PC-3 (cell line): ENCODE data around the gene MAP1LC3A. TPM values are rescaled to one million over a fixed set of nuclear protein-coding genes. Genes with fewer than 3 reads are reported as not detected.

Experiments
- ATAC-seq: fragments of 200-7000 bp; cut with Tn5 transposase; 2 replicates; pipeline ENCODE4 v1.9.1; 2020; ENCODE audit warnings: mild to moderate bottlenecking, moderate library complexity
- BruUV-seq: library from RNA; stranded (reverse); fragments of 400-500 nt; replicated peaks from 2 replicates; lab custom pipeline; 2021; lab: Mats Ljungman, UMichigan
- CTCF ChIA-PET: fragments of 300-600 bp; sonication (Branson Sonifier 250); formaldehyde crosslinking; loops from one replicate; lab custom pipeline; 2022; ENCODE audit warnings: antibody characterized with exemption; lab: Charles Lee
- POLR2A ChIA-PET: fragments of 300-600 bp; sonication (Branson Sonifier 250); formaldehyde crosslinking; loops from one replicate; lab custom pipeline; 2022; ENCODE audit warnings: antibody characterized with exemption; ENCODE audit not compliant: unreplicated experiment; lab: Charles Lee
- DNase-seq: peaks from one replicate; pipeline ENCODE4 v3.0.0-alpha.2; 2015
- H2AFZ ChIP-seq: fragments of 300-600 bp; sonication (generic); 2 replicates; pipeline ENCODE4 v1.6.0; 2016; ENCODE audit warnings: antibody characterized with exemption, low read length
- H3F3A ChIP-seq: fragments of 300-600 bp; sonication (generic); one replicate; pipeline ENCODE4 v1.6.0; 2017; ENCODE audit warnings: antibody characterized with exemption, low read length, control low read depth, mild to moderate bottlenecking; ENCODE audit not compliant: unreplicated experiment
- H3K27ac ChIP-seq: fragments of 300-600 bp; sonication (generic); 2 replicates; pipeline ENCODE4 v1.5.1; 2016; ENCODE audit warnings: mild to moderate bottlenecking, low read length
- H3K27me3 ChIP-seq: fragments of 300-600 bp; sonication (generic); 2 replicates; pipeline ENCODE4 v1.6.1; 2016; ENCODE audit warnings: low read length, mixed read lengths
- H3K36me3 ChIP-seq: fragments of 300-600 bp; sonication (generic); 2 replicates; pipeline ENCODE4 v1.6.1; 2016; ENCODE audit warnings: low read depth, mixed run types, low read length, mixed read lengths
- H3K4me1 ChIP-seq: fragments of 300-600 bp; sonication (generic); 2 replicates; pipeline ENCODE4 v1.5.1; 2016; ENCODE audit warnings: low read length; ENCODE audit not compliant: insufficient read depth
- H3K4me2 ChIP-seq: fragments of 300-600 bp; sonication (generic); 2 replicates; pipeline ENCODE4 v1.6.0; 2016; ENCODE audit warnings: low read length
- H3K4me3 ChIP-seq: fragments of 300-600 bp; sonication (generic); 2 replicates; pipeline ENCODE4 v1.5.1; 2016; ENCODE audit warnings: mild to moderate bottlenecking, low read length, mixed read lengths
- H3K79me2 ChIP-seq: fragments of 300-600 bp; sonication (generic); 2 replicates; pipeline ENCODE4 v1.6.1; 2017; ENCODE audit warnings: low read length, mixed read lengths
- H3K9ac ChIP-seq: fragments of 300-600 bp; sonication (generic); 2 replicates; pipeline ENCODE4 v1.6.0; 2016; ENCODE audit warnings: mild to moderate bottlenecking, low read length
- H3K9me2 ChIP-seq: fragments of 300-600 bp; sonication (generic); replicated peaks from 2 replicates; pipeline ENCODE4 v1.6.1; 2016; ENCODE audit warnings: mixed run types, low read length, mixed read lengths
- H3K9me3 ChIP-seq: fragments of 300-600 bp; sonication (generic); 2 replicates; pipeline ENCODE4 v1.6.1; 2016; ENCODE audit warnings: low read length, mixed read lengths
- H4K20me1 ChIP-seq: fragments of 300-600 bp; sonication (generic); 2 replicates; pipeline ENCODE4 v1.6.1; 2016; ENCODE audit warnings: low read length, mixed read lengths
- CTCF ChIP-seq: fragments of 300-600 bp; sonication (generic); conservative IDR thresholded peaks from 2 replicates; pipeline ENCODE4 v1.5.1; 2017; ENCODE audit warnings: antibody characterized with exemption, low read depth, mild to moderate bottlenecking, low read length
- EZH2 ChIP-seq: fragments of 300-600 bp; sonication (generic); IDR thresholded peaks from one replicate; pipeline ENCODE4 v1.6.1; 2017; ENCODE audit warnings: antibody characterized with exemption, mild to moderate bottlenecking, low read length; ENCODE audit not compliant: unreplicated experiment
- EZH2phosphoT487 ChIP-seq: fragments of 300-600 bp; sonication (generic); IDR thresholded peaks from 2 replicates; pipeline ENCODE4 v1.6.1; 2018; ENCODE audit warnings: mild to moderate bottlenecking, antibody characterized with exemption, low read length, borderline replicate concordance
- intact Hi-C: fragments of 100-400 bp; cut with micrococcal nuclease; formaldehyde crosslinking; loops from 2 replicates; pipeline ENCODE4 v1.9.0; 2023
- total RNA-seq: library from RNA; depleted of rRNA; stranded (reverse); fragments of >200 nt; gene quantifications from 2 replicates; pipeline ENCODE4 v1.2.3, GENCODE V29; 2014

Gene MAP1LC3A
- total RNA-seq, 1 experiment from 2014 or later: 0.22 TPM

DNA sequence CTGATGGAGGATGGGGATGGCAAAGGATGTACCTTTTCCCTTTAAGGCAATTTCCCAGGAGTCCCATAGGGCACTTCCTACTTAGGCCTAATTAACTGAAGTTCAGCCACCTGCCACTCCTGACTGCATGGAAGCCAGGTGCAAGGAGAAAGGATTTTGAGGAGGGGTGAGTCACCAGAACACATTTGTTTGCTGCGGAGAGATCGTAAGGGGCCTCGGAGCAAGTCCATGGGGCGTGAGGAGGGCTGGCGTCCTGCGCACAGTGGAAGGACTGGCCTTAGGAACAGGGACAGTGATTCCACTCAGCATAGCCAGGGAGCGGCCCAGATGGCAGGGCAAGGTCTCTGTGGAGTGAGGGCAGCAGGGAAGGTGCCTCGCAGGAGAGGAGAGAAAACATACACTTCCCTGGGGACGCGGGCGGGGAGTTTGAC lies 11.8 kb upstream of the MAP1LC3A start:
- CTCF ChIA-PET: no interaction called here
- POLR2A ChIA-PET: no interaction called here

DNA sequence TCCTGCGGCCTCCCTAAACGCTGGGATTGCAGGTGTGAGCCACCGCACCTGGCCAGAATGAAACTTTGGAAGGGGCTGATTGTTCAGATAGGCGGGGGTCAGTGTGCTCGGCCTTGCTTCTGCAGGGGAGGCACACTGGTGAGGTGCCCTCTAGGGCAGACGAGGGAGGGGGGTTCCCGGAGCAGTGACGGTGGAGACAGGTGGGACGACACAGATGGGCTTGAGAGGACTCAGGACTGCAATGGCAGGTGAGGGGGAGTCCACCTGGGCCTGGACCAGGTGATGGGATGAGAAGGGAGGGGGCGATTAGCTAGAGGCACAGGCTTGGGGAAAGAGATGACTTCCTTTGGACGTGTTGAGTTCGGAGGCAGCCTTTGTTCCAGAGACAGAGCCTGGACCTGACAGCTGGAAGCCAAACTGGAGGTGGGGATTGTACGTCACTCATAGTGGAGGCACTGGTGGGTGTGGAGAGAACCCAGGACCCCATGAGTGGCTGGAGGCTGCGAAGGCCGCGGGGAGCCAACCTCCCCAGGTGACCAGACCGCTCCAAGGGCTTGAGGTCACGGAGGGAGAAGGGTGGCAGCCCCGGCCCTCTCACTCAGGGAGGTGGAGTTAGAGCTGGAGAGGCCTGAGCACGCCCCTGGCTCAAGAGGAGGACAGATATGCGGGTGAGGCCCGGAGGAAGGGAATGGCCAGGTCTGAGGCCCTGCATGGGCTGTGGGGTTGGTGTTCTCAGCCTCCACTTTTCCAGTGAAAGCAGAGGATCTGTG lies 10.5 kb upstream of the MAP1LC3A start:
- intact Hi-C loops: no loop called here
- Histone ChIP-seq H3K9me2 (no peaks in the 10 kb centered on the region), H3K27me3 (no peaks in the 10 kb centered on the region), H3K4me2 (no peak overlapping the region), H3K79me2 (no peaks in the 10 kb centered on the region), H4K20me1 (no peaks in the 10 kb centered on the region), H3K9me3 (no peaks in the 10 kb centered on the region), H3F3A (no peaks in the 10 kb centered on the region), H3K4me1 (no peaks in the 10 kb centered on the region), H2AFZ (no peak overlapping the region), H3K9ac (no peak overlapping the region), H3K4me3 (no peak overlapping the region), H3K27ac (no peak overlapping the region), H3K36me3 (no peaks in the 10 kb centered on the region)
- TF ChIP-seq CTCF (no peak), EZH2phosphoT487 (no peak), EZH2 (no peak)
- BruUV-seq: no TSS peak
- POLR2A ChIA-PET: no interaction called here
- ATAC-seq: no peak
- DNase-seq: no peak
- CTCF ChIA-PET: no interaction called here

More for the DNA sequence above, 11.8 kb upstream of the MAP1LC3A start:
- Histone ChIP-seq H3F3A (no peaks in the 10 kb centered on the region), H3K27ac (no peak overlapping the region), H4K20me1 (no peaks in the 10 kb centered on the region), H3K36me3 (no peaks in the 10 kb centered on the region; the same call in 1 of the 2 replicates), H3K4me1 (no peaks in the 10 kb centered on the region), H3K4me2 (no peak overlapping the region), H3K9me2 (no peaks in the 10 kb centered on the region), H3K9ac (no peak overlapping the region), H3K27me3 (no peaks in the 10 kb centered on the region), H2AFZ (no peak overlapping the region), H3K79me2 (no peaks in the 10 kb centered on the region), H3K9me3 (no peaks in the 10 kb centered on the region), H3K4me3 (no peak overlapping the region)
- DNase-seq (no peak), ATAC-seq (no peak)
- intact Hi-C loops: no loop called here
- TF ChIP-seq CTCF (no peak), EZH2 (no peak), EZH2phosphoT487 (no peak)
- no TSS peak for BruUV-seq

- Histone ChIP-seq H3K4me3 (no peak overlapping the region), H3K79me2 (no peaks in the 10 kb centered on the region), H3K4me1 (peaks cover 10% of the 10 kb centered on the region; the same call in 1 of the 2 replicates), H3K27ac (no peak overlapping the region), H3K4me2 (no peak overlapping the region), H3K9ac (no peak overlapping the region), H3K9me3 (no peaks in the 10 kb centered on the region), H3K9me2 (no peaks in the 10 kb centered on the region), H3K27me3 (no peaks in the 10 kb centered on the region), H3K36me3 (no peaks in the 10 kb centered on the region), H3F3A (no peaks in the 10 kb centered on the region), H2AFZ (no peak overlapping the region), H4K20me1 (no peaks in the 10 kb centered on the region)
- intact Hi-C loops: no loop called here
- TF ChIP-seq EZH2 (no peak), EZH2phosphoT487 (no peak), CTCF (no peak)
- DNase-seq (peak; percentile 39), ATAC-seq (peak; percentile 20; the same call in 1 of the 2 replicates)
- POLR2A ChIA-PET: no interaction called here
- BruUV-seq: no TSS peak
- CTCF ChIA-PET: no interaction called here
Observed at GRCh38 chr20:34549291-34549928, 9.1 kb upstream of the MAP1LC3A start.
